HCT116 (cell line): ENCODE data around the gene COL4A4. TPM values are rescaled to one million over a fixed set of nuclear protein-coding genes. Genes with fewer than 3 reads are reported as not detected.

Experiments used
- ATAC-seq: fragments of 200-7000 bp; cut with Tn5 transposase; 2 replicates; pipeline ENCODE4 v1.9.1; 2020; ENCODE audit warnings: mild to moderate bottlenecking, moderate library complexity
- BruUV-seq: library from RNA; stranded (reverse); fragments of 400-500 nt; replicated peaks from 2 replicates; lab custom pipeline; 2021; lab: Mats Ljungman, UMichigan
- CTCF ChIA-PET: fragments of 300-600 bp; sonication (Branson Sonifier 250); formaldehyde crosslinking; loops from one replicate; lab custom pipeline; 2021; ENCODE audit warnings: antibody characterized with exemption; lab: Charles Lee
- POLR2A ChIA-PET: fragments of 300-600, 350-600 bp; sonication (Branson Sonifier 250); formaldehyde crosslinking; loops from one replicate; lab custom pipeline; 2021; ENCODE audit warnings: antibody characterized with exemption; lab: Charles Lee
- RAD21 ChIA-PET, 2 experiments: fragments of 300-600 bp; sonication (Branson Sonifier 250); formaldehyde crosslinking; loops; one replicate each; lab custom pipeline; 2023; ENCODE audit warnings: low total read pairs in 2 of 2; ENCODE audit not compliant: uncharacterized antibody in 2 of 2, unreplicated experiment in 2 of 2, low non-redundant PET in 1 of 2; lab: Charles Lee
- DNase-seq: peaks from one replicate; pipeline ENCODE4 v3.0.0-alpha.2; 2010; ENCODE audit warnings: low read depth, low spot score
- H2AFZ ChIP-seq: fragments of 200-600 bp; shearing (Covaris generic), sonication (generic); 2 replicates; pipeline ENCODE4 v1.6.1; 2017; ENCODE audit warnings: low read depth, mixed run types, mixed read lengths, antibody characterized with exemption, low read length; ENCODE audit not compliant: poor library complexity, severe bottlenecking
- H3K27ac ChIP-seq: 2 replicates; pipeline ENCODE4 v1.5.1; 2012; ENCODE audit warnings: low read depth, low read length
- H3K27me3 ChIP-seq: fragments of 200-600 bp; sonication (generic); 2 replicates; pipeline ENCODE4 v1.6.1; 2016; ENCODE audit warnings: mixed run types, low read length, mixed read lengths; ENCODE audit not compliant: insufficient read depth
- H3K36me3 ChIP-seq, 2 experiments: fragments of 200-500 bp in 1 of 2; fragments of 200-600 bp in 1 of 2; sonication (Bioruptor generic) in 1 of 2; sonication (generic) in 1 of 2; 2 replicates each; pipeline versions ENCODE4 v1.5.1 to v1.6.1; 2014 to 2016; ENCODE audit warnings: low read length in 2 of 2, inconsistent platforms in 1 of 2, mixed read lengths in 1 of 2, mixed run types in 1 of 2; ENCODE audit not compliant: insufficient read depth in 2 of 2, control insufficient read depth in 1 of 2
- H3K4me1 ChIP-seq, 2 experiments: fragments of 200-600 bp in 1 of 2; sonication (generic) in 1 of 2; 2 replicates each; pipeline versions ENCODE4 v1.5.1 to v1.6.1; 2012 to 2017; ENCODE audit warnings: low read length in 2 of 2, inconsistent platforms in 1 of 2, mild to moderate bottlenecking in 1 of 2, mixed read lengths in 1 of 2, mixed run types in 1 of 2, moderate library complexity in 1 of 2; ENCODE audit not compliant: insufficient read depth in 2 of 2, control insufficient read depth in 1 of 2
- H3K4me2 ChIP-seq: fragments of 200-600 bp; sonication (generic); 2 replicates; pipeline ENCODE4 v1.6.1; 2017; ENCODE audit warnings: mixed run types, low read length, mixed read lengths
- H3K4me3 ChIP-seq, 2 experiments: fragments of 200-600 bp in 1 of 2; sonication (generic) in 1 of 2; replicated peaks in 1 of 2; 2 replicates each; pipeline ENCODE4 v1.5.1; 2011 to 2016; ENCODE audit warnings: low read length in 2 of 2, control low read depth in 1 of 2, low read depth in 1 of 2, mild to moderate bottlenecking in 1 of 2, mixed read lengths in 1 of 2, mixed run types in 1 of 2
- H3K79me2 ChIP-seq: fragments of 200-600 bp; sonication (generic); 2 replicates; pipeline ENCODE4 v1.6.1; 2017; ENCODE audit warnings: mild to moderate bottlenecking, mixed run types, low read length, moderate library complexity, mixed read lengths; ENCODE audit not compliant: insufficient read depth
- H3K9ac ChIP-seq: fragments of 200-600 bp; sonication (generic); 2 replicates; pipeline ENCODE4 v1.6.1; 2016; ENCODE audit warnings: low read length, mixed read lengths
- H3K9me2 ChIP-seq: fragments of 200-600 bp; sonication (generic), shearing (Covaris generic); 2 replicates; pipeline ENCODE4 v1.6.1; 2017; ENCODE audit warnings: mixed run types, mild to moderate bottlenecking, moderate library complexity; ENCODE audit not compliant: insufficient read depth
- H3K9me3 ChIP-seq, 2 experiments: fragments of 200-500 bp in 1 of 2; fragments of 200-600 bp in 1 of 2; sonication (Bioruptor generic) in 1 of 2; sonication (generic) in 1 of 2; 2 replicates each; pipeline ENCODE4 v1.6.1; 2014 to 2017; ENCODE audit warnings: low read length in 2 of 2, mixed read lengths in 2 of 2, inconsistent platforms in 1 of 2, low read depth in 1 of 2, mild to moderate bottlenecking in 1 of 2, mixed run types in 1 of 2, moderate library complexity in 1 of 2; ENCODE audit not compliant: control insufficient read depth in 1 of 2, insufficient read depth in 1 of 2
- H4K20me1 ChIP-seq: fragments of 200-600 bp; sonication (generic), shearing (Covaris generic); 2 replicates; pipeline ENCODE4 v1.6.1; 2017; ENCODE audit warnings: mixed run types, mild to moderate bottlenecking, moderate library complexity; ENCODE audit not compliant: insufficient read depth
- POLR2A ChIP-seq: IDR thresholded peaks from 2 replicates; pipeline ENCODE4 v1.7.0; 2011; ENCODE audit warnings: borderline replicate concordance; ENCODE audit not compliant: insufficient read depth, insufficient read length; ENCODE audit errors: extremely low read depth
- SIN3A ChIP-seq: IDR thresholded peaks from 2 replicates; pipeline ENCODE4 v1.6.1; 2012; ENCODE audit warnings: low read depth
- intact Hi-C: fragments of 100-400 bp; cut with micrococcal nuclease; formaldehyde crosslinking; loops from 2 replicates; pipeline ENCODE4 v1.10.0; 2022
- total RNA-seq: library from RNA; stranded (reverse); gene quantifications from one replicate; pipeline ENCODE4 v1.2.1, GENCODE V29; 2021; ENCODE audit not compliant: unreplicated experiment
- TF ChIP-seq, protein P1 (sequence below): IDR thresholded peaks from 2 replicates; pipeline ENCODE4 v1.6.1; 2012; ENCODE audit warnings: low read depth

COL4A4 gene
- total RNA-seq, 1 experiment from 2014 or later: 5.9 TPM

- TF ChIP-seq, protein P1, sequence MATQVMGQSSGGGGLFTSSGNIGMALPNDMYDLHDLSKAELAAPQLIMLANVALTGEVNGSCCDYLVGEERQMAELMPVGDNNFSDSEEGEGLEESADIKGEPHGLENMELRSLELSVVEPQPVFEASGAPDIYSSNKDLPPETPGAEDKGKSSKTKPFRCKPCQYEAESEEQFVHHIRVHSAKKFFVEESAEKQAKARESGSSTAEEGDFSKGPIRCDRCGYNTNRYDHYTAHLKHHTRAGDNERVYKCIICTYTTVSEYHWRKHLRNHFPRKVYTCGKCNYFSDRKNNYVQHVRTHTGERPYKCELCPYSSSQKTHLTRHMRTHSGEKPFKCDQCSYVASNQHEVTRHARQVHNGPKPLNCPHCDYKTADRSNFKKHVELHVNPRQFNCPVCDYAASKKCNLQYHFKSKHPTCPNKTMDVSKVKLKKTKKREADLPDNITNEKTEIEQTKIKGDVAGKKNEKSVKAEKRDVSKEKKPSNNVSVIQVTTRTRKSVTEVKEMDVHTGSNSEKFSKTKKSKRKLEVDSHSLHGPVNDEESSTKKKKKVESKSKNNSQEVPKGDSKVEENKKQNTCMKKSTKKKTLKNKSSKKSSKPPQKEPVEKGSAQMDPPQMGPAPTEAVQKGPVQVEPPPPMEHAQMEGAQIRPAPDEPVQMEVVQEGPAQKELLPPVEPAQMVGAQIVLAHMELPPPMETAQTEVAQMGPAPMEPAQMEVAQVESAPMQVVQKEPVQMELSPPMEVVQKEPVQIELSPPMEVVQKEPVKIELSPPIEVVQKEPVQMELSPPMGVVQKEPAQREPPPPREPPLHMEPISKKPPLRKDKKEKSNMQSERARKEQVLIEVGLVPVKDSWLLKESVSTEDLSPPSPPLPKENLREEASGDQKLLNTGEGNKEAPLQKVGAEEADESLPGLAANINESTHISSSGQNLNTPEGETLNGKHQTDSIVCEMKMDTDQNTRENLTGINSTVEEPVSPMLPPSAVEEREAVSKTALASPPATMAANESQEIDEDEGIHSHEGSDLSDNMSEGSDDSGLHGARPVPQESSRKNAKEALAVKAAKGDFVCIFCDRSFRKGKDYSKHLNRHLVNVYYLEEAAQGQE: no peak
- no peak for TF ChIP-seq SIN3A
- TF ChIP-seq, all 23 proteins: peak for 0
Measured at GRCh38 chr2:227058888-227059399, 105.1 kb downstream of the COL4A4 start (continued).

DNA sequence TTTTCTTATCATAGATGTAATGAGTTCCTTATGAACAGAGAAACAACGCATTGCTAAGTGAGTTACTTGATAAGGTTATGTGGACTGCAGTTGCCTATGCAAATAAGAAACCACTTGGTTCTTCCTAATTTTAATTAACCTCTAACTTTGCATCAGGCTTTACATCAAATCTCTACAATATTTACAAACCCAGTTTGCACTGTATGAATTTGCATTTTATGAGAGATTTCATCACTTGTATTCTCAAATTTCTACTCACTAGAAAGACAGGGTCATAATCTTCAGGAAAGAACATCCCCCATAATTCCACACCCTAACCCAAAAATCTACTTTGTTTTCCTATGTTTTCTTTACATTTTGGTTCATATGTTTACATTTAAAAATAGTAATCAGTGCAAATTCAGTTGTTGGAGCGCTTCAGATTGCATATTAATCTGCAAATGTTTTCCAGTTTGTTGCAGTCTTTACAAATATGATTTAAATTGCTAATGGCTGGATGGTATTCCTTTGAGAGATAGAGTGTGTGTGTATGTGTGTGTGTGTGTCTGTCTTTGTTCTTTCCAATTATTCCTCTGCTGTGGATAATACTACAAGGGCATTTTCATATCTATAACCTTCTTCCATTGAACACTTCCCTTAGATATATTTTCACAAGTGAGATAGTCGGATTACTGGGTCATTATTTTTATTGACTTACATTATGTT lies 106.1 kb downstream of the COL4A4 start:
- BruUV-seq: no TSS peak
- Histone ChIP-seq H3K36me3 (no peaks in the 10 kb centered on the region), H3K9me2 (no peaks in the 10 kb centered on the region), H3K27ac (no peak overlapping the region), H2AFZ (no peak overlapping the region), H3K27me3 (no peaks in the 10 kb centered on the region), H3K4me2 (no peak overlapping the region), H4K20me1 (no peaks in the 10 kb centered on the region), H3K4me3 (no peak overlapping the region), H3K4me1 (no peaks in the 10 kb centered on the region), H3K9me3 (no peaks in the 10 kb centered on the region), H3K9ac (no peak overlapping the region), H3K79me2 (no peaks in the 10 kb centered on the region)
- intact Hi-C loops: no loop called here
- CTCF ChIA-PET: no interaction called here
- RAD21 ChIA-PET: no interaction called here
- no peak for TF ChIP-seq POLR2A
- POLR2A ChIA-PET: no interaction called here
- DNase-seq (no peak), ATAC-seq (no peak)
